OCI-LY3 (cell line): ENCODE measurements around the gene HAUS7.

Experiments
- H2AFZ ChIP-seq: fragments of 200-600, 300-600 bp; shearing (Covaris generic); 2 replicates; pipeline ENCODE4 v1.6.0; 2014; ENCODE audit warnings: antibody characterized with exemption, low read depth, low read length
- H3K27ac ChIP-seq: fragments of 200-600, 300-600 bp; sonication (generic); 2 replicates; pipeline ENCODE4 v1.5.1; 2014; ENCODE audit warnings: mild to moderate bottlenecking, low read length, moderate library complexity, mixed read lengths
- H3K27me3 ChIP-seq: fragments of 200-600, 300-600 bp; sonication (generic); 2 replicates; pipeline ENCODE4 v1.6.1; 2014; ENCODE audit warnings: low read depth, low read length, mixed read lengths
- H3K36me3 ChIP-seq: fragments of 200-600, 300-600 bp; sonication (generic); replicated peaks from 2 replicates; pipeline ENCODE3; 2014; ENCODE audit warnings: low read depth, low read length, mixed read lengths
- H3K4me1 ChIP-seq: fragments of 300-600, 200-600 bp; sonication (generic); 2 replicates; pipeline ENCODE4 v1.6.1; 2014; ENCODE audit warnings: low read length, mixed read lengths
- H3K4me2 ChIP-seq: fragments of 200-600, 300-600 bp; sonication (generic); 2 replicates; pipeline ENCODE4 v1.6.1; 2014; ENCODE audit warnings: low read length, mixed read lengths
- H3K4me3 ChIP-seq: fragments of 300-600, 200-600 bp; sonication (generic); 2 replicates; pipeline ENCODE4 v1.5.1; 2014; ENCODE audit warnings: antibody characterized with exemption, mild to moderate bottlenecking, low read length, moderate library complexity
- H3K79me2 ChIP-seq: fragments of 300-600, 200-600 bp; shearing (Covaris generic); 2 replicates; pipeline ENCODE4 v1.6.1; 2014; ENCODE audit warnings: mild to moderate bottlenecking, low read length, mixed read lengths
- H3K9ac ChIP-seq: fragments of 300-600, 200-600 bp; shearing (Covaris generic); 2 replicates; pipeline ENCODE4 v1.6.0; 2014; ENCODE audit warnings: mild to moderate bottlenecking, low read length, moderate library complexity
- H3K9me3 ChIP-seq: fragments of 200-600, 300-600 bp; shearing (Covaris generic); 2 replicates; pipeline ENCODE4 v1.6.1; 2014; ENCODE audit warnings: low read length, mixed read lengths; ENCODE audit not compliant: insufficient read depth
- H4K20me1 ChIP-seq: fragments of 200-600, 300-600 bp; sonication (generic); 2 replicates; pipeline ENCODE4 v1.6.1; 2016; ENCODE audit warnings: low read length, mixed read lengths; ENCODE audit not compliant: insufficient read depth
- CTCF ChIP-seq: fragments of 200-600, 300-600 bp; sonication (generic); IDR thresholded peaks from 2 replicates; pipeline ENCODE4 v1.5.1; 2014; ENCODE audit warnings: antibody characterized with exemption, low read length, low read depth
- EZH2phosphoT487 ChIP-seq: fragments of 200-600 bp; shearing (Covaris generic); IDR thresholded peaks from 2 replicates; pipeline ENCODE4 v1.6.1; 2018; ENCODE audit warnings: antibody characterized with exemption, mixed run types, low read depth

Gene HAUS7

GRCh38 chrX:153457136-153457825 is 13.1 kb downstream of the HAUS7 start:
- peaks cover 5% of the 10 kb centered on the region for H3K36me3 ChIP-seq
- H3K27ac ChIP-seq = no peak overlapping the region
- H3K79me2 ChIP-seq = no peaks in the 10 kb centered on the region
- no peak overlapping the region for H3K4me3 ChIP-seq
- no peaks in the 10 kb centered on the region for H4K20me1 ChIP-seq
- TF ChIP-seq CTCF (no peak), EZH2phosphoT487 (no peak)
- no peaks in the 10 kb centered on the region for H3K9me3 ChIP-seq
- H3K9ac ChIP-seq = no peak overlapping the region
- H2AFZ ChIP-seq = no peak overlapping the region
- no peaks in the 10 kb centered on the region for H3K4me1 ChIP-seq
- no peak overlapping the region for H3K4me2 ChIP-seq
- H3K27me3 ChIP-seq = no peaks in the 10 kb centered on the region

GRCh38 chrX:153456704-153457103 is 13.7 kb downstream of the HAUS7 start:
- Histone ChIP-seq H2AFZ (no peak overlapping the region), H3K9me3 (no peaks in the 10 kb centered on the region), H3K4me2 (no peak overlapping the region), H3K27ac (no peak overlapping the region), H3K36me3 (peaks cover 5% of the 10 kb centered on the region), H3K79me2 (no peaks in the 10 kb centered on the region), H3K27me3 (no peaks in the 10 kb centered on the region), H4K20me1 (no peaks in the 10 kb centered on the region), H3K4me1 (no peaks in the 10 kb centered on the region), H3K4me3 (no peak overlapping the region), H3K9ac (no peak overlapping the region)
- no peak for TF ChIP-seq CTCF
- no peak for TF ChIP-seq EZH2phosphoT487

GRCh38 chrX:153456161-153456560 is 14.2 kb downstream of the HAUS7 start:
- Histone ChIP-seq H4K20me1 (no peaks in the 10 kb centered on the region), H3K9ac (no peak overlapping the region), H3K4me1 (no peaks in the 10 kb centered on the region), H3K9me3 (no peaks in the 10 kb centered on the region), H3K27me3 (no peaks in the 10 kb centered on the region), H3K27ac (no peak overlapping the region), H3K36me3 (peaks cover 4% of the 10 kb centered on the region), H3K4me2 (no peak overlapping the region), H3K79me2 (no peaks in the 10 kb centered on the region), H3K4me3 (no peak overlapping the region), H2AFZ (no peak overlapping the region)
- TF ChIP-seq CTCF (no peak), EZH2phosphoT487 (no peak)

- TF ChIP-seq EZH2phosphoT487 = no peak
- no peak for TF ChIP-seq CTCF
- Histone ChIP-seq H3K9ac (no peak overlapping the region), H3K36me3 (peaks cover 2% of the 10 kb centered on the region), H3K27me3 (no peaks in the 10 kb centered on the region), H3K27ac (no peak overlapping the region), H2AFZ (no peak overlapping the region), H3K4me3 (no peak overlapping the region), H4K20me1 (no peaks in the 10 kb centered on the region), H3K79me2 (no peaks in the 10 kb centered on the region), H3K4me2 (no peak overlapping the region), H3K9me3 (no peaks in the 10 kb centered on the region), H3K4me1 (no peaks in the 10 kb centered on the region)
Measured at GRCh38 chrX:153455571-153455970, 14.8 kb downstream of the HAUS7 start.
